GM12878 (cell line): ENCODE data around the gene AGBL1. TPM values are rescaled to one million over a fixed set of nuclear protein-coding genes. Genes with fewer than 3 reads are reported as not detected.

Experiments
- ATAC-seq: fragments of 200-7000 bp; cut with Tn5 transposase; 3 replicates; pipeline ENCODE4 v1.9.1; 2020; ENCODE audit warnings: mild to moderate bottlenecking, moderate library complexity
- BruUV-seq: library from RNA; stranded (reverse); fragments of 400-500 nt; replicated peaks from 2 replicates; lab custom pipeline; 2021; lab: Mats Ljungman, UMichigan
- CTCF ChIA-PET: fragments of 300-600 bp; sonication (Branson Sonifier 250); formaldehyde crosslinking; extraction: SDS; loops from one replicate; lab custom pipeline; 2021; ENCODE audit warnings: inconsistent platforms; lab: Yijun Ruan, JAX
- POLR2A ChIA-PET: fragments of 350-600 bp; formaldehyde crosslinking; extraction: SDS; loops from one replicate; lab custom pipeline; 2021; ENCODE audit warnings: inconsistent platforms; lab: Charles Lee
- RAD21 ChIA-PET: fragments of 300-600 bp; sonication (Branson Sonifier 250); formaldehyde crosslinking; loops from one replicate; lab custom pipeline; 2023; ENCODE audit warnings: antibody characterized with exemption; ENCODE audit not compliant: unreplicated experiment; lab: Charles Lee
- SMC1A ChIA-PET: fragments of 300-600 bp; sonication (Branson Sonifier 250); formaldehyde crosslinking; loops from one replicate; lab custom pipeline; 2023; ENCODE audit not compliant: unreplicated experiment, uncharacterized antibody; lab: Charles Lee
- DNase-seq: peaks from one replicate; pipeline ENCODE4 v3.0.0-alpha.2; 2011; ENCODE audit warnings: low read depth, low spot score
- FAIRE-seq: peaks from 3 replicates; lab custom pipeline; 2011; peaks lifted over from hg19 to GRCh38; lab: Jason Lieb, UNC
- H2AFZ ChIP-seq: 2 replicates; pipeline ENCODE4 v1.6.0; 2011; ENCODE audit warnings: low read depth, low read length, control low read depth; ENCODE audit not compliant: control insufficient read depth
- H3K27ac ChIP-seq: 2 replicates; pipeline ENCODE4 v1.5.1; 2011; ENCODE audit warnings: control low read depth; ENCODE audit not compliant: control insufficient read depth, insufficient read depth
- H3K27me3 ChIP-seq, 2 experiments: replicated peaks in 1 of 2; 2 replicates each; pipeline versions ENCODE4 v1.6.0 to v1.6.1; 2011; ENCODE audit warnings: low read length in 1 of 2; ENCODE audit not compliant: control insufficient read depth in 2 of 2, insufficient read depth in 2 of 2
- H3K36me3 ChIP-seq, 2 experiments: 2 replicates each; pipeline ENCODE4 v1.5.1; 2011; ENCODE audit warnings: low read length in 1 of 2; ENCODE audit not compliant: control insufficient read depth in 2 of 2, insufficient read depth in 2 of 2
- H3K4me1 ChIP-seq: 2 replicates; pipeline ENCODE4 v1.6.1; 2011; ENCODE audit warnings: mild to moderate bottlenecking, low read length, moderate library complexity, mixed read lengths; ENCODE audit not compliant: control insufficient read depth, insufficient read depth
- H3K4me2 ChIP-seq: 2 replicates; pipeline ENCODE4 v1.6.0; 2011; ENCODE audit warnings: control low read depth; ENCODE audit not compliant: control insufficient read depth, insufficient read depth
- H3K4me3 ChIP-seq: fragments of 200-600 bp; sonication (generic); 2 replicates; pipeline ENCODE4 v1.5.1; 2016
- H3K79me2 ChIP-seq: 2 replicates; pipeline ENCODE4 v1.6.0; 2011; ENCODE audit warnings: low read length; ENCODE audit not compliant: control insufficient read depth, insufficient read depth
- H3K9ac ChIP-seq: 2 replicates; pipeline ENCODE4 v1.8.0; 2011; ENCODE audit warnings: low read length, control low read depth, mixed read lengths; ENCODE audit not compliant: control insufficient read depth, insufficient read depth
- H3K9me3 ChIP-seq: replicated peaks from 3 replicates; pipeline ENCODE4 v1.5.1; 2011; ENCODE audit warnings: mild to moderate bottlenecking, low read length; ENCODE audit not compliant: control insufficient read depth, insufficient read depth
- H4K20me1 ChIP-seq: 2 replicates; pipeline ENCODE4 v1.6.0; 2011; ENCODE audit not compliant: control insufficient read depth, insufficient read depth
- BMI1 ChIP-seq: fragments of 450-650 bp; IDR thresholded peaks from 2 replicates; pipeline ENCODE4 v1.6.1; 2016; ENCODE audit warnings: mild to moderate bottlenecking, moderate library complexity, borderline replicate concordance
- FOS ChIP-seq: IDR thresholded peaks from 3 replicates; pipeline ENCODE4 v1.6.1; 2011; ENCODE audit warnings: borderline replicate concordance; ENCODE audit not compliant: insufficient read length; ENCODE audit errors: extremely low read depth
- MYC ChIP-seq: IDR thresholded peaks from 2 replicates; pipeline ENCODE4 v1.6.1; 2011; ENCODE audit warnings: mild to moderate bottlenecking, low read length, moderate library complexity, inconsistent platforms; ENCODE audit not compliant: insufficient read depth, insufficient replicate concordance, insufficient read length, severe bottlenecking
- NBN ChIP-seq: fragments of 450-650 bp; IDR thresholded peaks from 2 replicates; pipeline ENCODE4 v1.6.1; 2016
- NR2F1 ChIP-seq: fragments of 450-650 bp; conservative IDR thresholded peaks from 2 replicates; pipeline ENCODE4 v1.6.1; 2017; ENCODE audit warnings: mild to moderate bottlenecking
- RAD51 ChIP-seq: fragments of 450-650 bp; IDR thresholded peaks from 2 replicates; pipeline ENCODE4 v1.6.1; 2016; ENCODE audit warnings: moderate library complexity, mild to moderate bottlenecking, inconsistent platforms
- SMAD1 ChIP-seq: fragments of 450-650 bp; IDR thresholded peaks from 2 replicates; pipeline ENCODE4 v1.6.1; 2018; ENCODE audit warnings: mild to moderate bottlenecking, low read depth; ENCODE audit not compliant: partially characterized antibody
- SREBF1 ChIP-seq: IDR thresholded peaks from 2 replicates; pipeline ENCODE4 v1.6.1; 2012; ENCODE audit warnings: mild to moderate bottlenecking, low read length
- STAT1 ChIP-seq: fragments of 450-650 bp; conservative IDR thresholded peaks from 2 replicates; pipeline ENCODE4 v1.6.1; 2014; ENCODE audit warnings: antibody characterized with exemption, mild to moderate bottlenecking
- whole genome bisulfite sequencing: methylation state at CpG from one replicate; pipeline ENCODE4 v1.1.6; 2016; ENCODE audit warnings: low lambda C conversion rate; ENCODE audit not compliant: insufficient replicate concordance, insufficient coverage; ENCODE audit errors: missing lambda C conversion rate; 5-methylcytosine and 5-hydroxymethylcytosine counted together
- in situ Hi-C: fragments of 300-500 bp; cut with MboI; formaldehyde crosslinking; loops from 9 replicates; pipeline ENCODE4 v1.14.3; 2018; ENCODE audit warnings: mixed read lengths
- intact Hi-C: fragments of 100-400 bp; cut with micrococcal nuclease; formaldehyde crosslinking; loops from one replicate; pipeline ENCODE4 v1.14.2; 2022; ENCODE audit not compliant: unreplicated experiment
- polyA plus RNA-seq, 11 experiments: library from polyadenylated mRNA; depleted of rRNA in 4 of 11; unstranded in 6 of 11; stranded (reverse) in 5 of 11; fragments of >200 nt; fragmentation: Nextera tagmentation in 4 of 11; fragmentation: Illumina TruSeq in 1 of 11; extraction: Ambion mirVana in 4 of 11; extraction: Trizol in 1 of 11; gene quantifications; 1 replicate in 1 of 11; 2 replicates in 10 of 11; pipeline versions ENCODE4 v1.2.1 to v1.2.3, GENCODE V29; 2011 to 2016; ENCODE audit warnings: inconsistent platforms in 2 of 11, missing spikeins in 2 of 11, low read depth in 1 of 11
- total RNA-seq, 4 experiments: library from RNA; depleted of rRNA in 3 of 4; stranded (reverse); fragments of >200 nt in 3 of 4; fragmentation: Illumina TruSeq in 1 of 4; extraction: Trizol in 1 of 4; gene quantifications; 2 replicates each; pipeline versions ENCODE4 v1.2.1 to v1.2.3, GENCODE V29; 2013 to 2021
- TF ChIP-seq, protein P1 (sequence below), 3 experiments: IDR thresholded peaks in 2 of 3; conservative IDR thresholded peaks in 1 of 3; 2 replicates each; pipeline ENCODE4 v1.5.1; 2011; ENCODE audit warnings: low read depth in 3 of 3, low read length in 3 of 3, mild to moderate bottlenecking in 3 of 3, control low read depth in 2 of 3, moderate library complexity in 2 of 3, inconsistent platforms in 1 of 3, mixed read lengths in 1 of 3; ENCODE audit not compliant: control insufficient read depth in 2 of 3, insufficient read depth in 1 of 3; ENCODE audit errors: extremely low read depth in 1 of 3

AGBL1 gene
- total and polyA plus RNA-seq, 10 of the 15 experiments (the other 5 are each of a cell fraction or from before 2014, with no cell fraction given) = not detected

DNA sequence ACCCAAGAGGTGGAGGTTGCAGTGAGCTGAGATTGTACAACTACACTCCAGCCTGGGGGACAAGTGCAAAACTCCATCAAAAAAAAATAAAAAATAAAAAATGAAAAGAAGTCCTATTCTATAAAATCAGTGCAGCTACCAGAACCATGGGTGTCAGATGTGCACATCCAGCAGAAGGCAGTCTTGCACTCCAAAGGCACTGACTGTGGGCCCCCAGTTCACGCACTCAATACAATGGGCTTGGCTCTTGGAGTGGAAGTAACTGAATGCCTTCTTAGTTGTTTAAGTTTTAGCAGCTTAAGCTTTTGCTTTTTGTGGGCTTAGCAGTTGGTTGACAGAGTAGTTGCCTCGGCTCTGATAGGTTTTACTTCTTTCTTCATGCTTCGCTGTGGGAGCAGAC lies 141.4 kb downstream of the AGBL1 start:
- no TSS peak for BruUV-seq
- ChIA-PET CTCF (interaction anchor here (0.6 to 1.0 kb wide), 2 partner anchors 10 to 789 kb away, joined by 3 to 5 read pairs; no protein-coding TSS in a partner anchor), POLR2A (no interaction called here), SMC1A (no interaction called here), RAD21 (no interaction called here)
- H3K27ac ChIP-seq = no peak overlapping the region
- H4K20me1 ChIP-seq = no peaks in the 10 kb centered on the region
- H3K36me3 ChIP-seq = no peaks in the 10 kb centered on the region
- FAIRE-seq = no peak
- no peaks in the 10 kb centered on the region for H3K79me2 ChIP-seq
- H3K9ac ChIP-seq = no peak overlapping the region
- ATAC-seq = no peak
- DNase-seq = no peak
- H3K27me3 ChIP-seq = no peaks in the 10 kb centered on the region
- intact Hi-C loops = no loop called here
- H2AFZ ChIP-seq = no peak overlapping the region
- 39% methylated on average over 3 of the region's 3 CpGs for WGBS
- H3K4me2 ChIP-seq = no peak overlapping the region
- in situ Hi-C loops = no loop called here
- no peaks in the 10 kb centered on the region for H3K9me3 ChIP-seq
- TF ChIP-seq BMI1 = no peak
- TF ChIP-seq, protein P1, sequence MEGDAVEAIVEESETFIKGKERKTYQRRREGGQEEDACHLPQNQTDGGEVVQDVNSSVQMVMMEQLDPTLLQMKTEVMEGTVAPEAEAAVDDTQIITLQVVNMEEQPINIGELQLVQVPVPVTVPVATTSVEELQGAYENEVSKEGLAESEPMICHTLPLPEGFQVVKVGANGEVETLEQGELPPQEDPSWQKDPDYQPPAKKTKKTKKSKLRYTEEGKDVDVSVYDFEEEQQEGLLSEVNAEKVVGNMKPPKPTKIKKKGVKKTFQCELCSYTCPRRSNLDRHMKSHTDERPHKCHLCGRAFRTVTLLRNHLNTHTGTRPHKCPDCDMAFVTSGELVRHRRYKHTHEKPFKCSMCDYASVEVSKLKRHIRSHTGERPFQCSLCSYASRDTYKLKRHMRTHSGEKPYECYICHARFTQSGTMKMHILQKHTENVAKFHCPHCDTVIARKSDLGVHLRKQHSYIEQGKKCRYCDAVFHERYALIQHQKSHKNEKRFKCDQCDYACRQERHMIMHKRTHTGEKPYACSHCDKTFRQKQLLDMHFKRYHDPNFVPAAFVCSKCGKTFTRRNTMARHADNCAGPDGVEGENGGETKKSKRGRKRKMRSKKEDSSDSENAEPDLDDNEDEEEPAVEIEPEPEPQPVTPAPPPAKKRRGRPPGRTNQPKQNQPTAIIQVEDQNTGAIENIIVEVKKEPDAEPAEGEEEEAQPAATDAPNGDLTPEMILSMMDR (IDR thresholded peaks at IDR 0.05 in 2 of 3, conservative IDR thresholded peaks at IDR 0.05 in 1 of 3; ENCODE audit: control insufficient read depth in 2 of 3, extremely low read depth in 1 of 3, insufficient read depth in 1 of 3, low read depth in 3 of 3, low read length in 3 of 3) = no peak
- TF ChIP-seq RAD51 = no peak
- TF ChIP-seq STAT1 = no peak
- no peak for TF ChIP-seq FOS
- no peak for TF ChIP-seq NR2F1
- no peak for TF ChIP-seq MYC
- no peak for TF ChIP-seq NBN
- no peak for TF ChIP-seq SMAD1
- TF ChIP-seq SREBF1 = no peak
- no peaks in the 10 kb centered on the region for H3K4me1 ChIP-seq
- H3K4me3 ChIP-seq = no peak overlapping the region
